Osteoblast (primary cell): ENCODE data around the gene TBL1X. TPM values are rescaled to one million over a fixed set of nuclear protein-coding genes. Genes with fewer than 3 reads are reported as not detected.

Source experiments
- DNase-seq: peaks from one replicate; pipeline ENCODE4 v3.0.0; 2011; ENCODE audit warnings: low spot score, mixed read lengths; ENCODE audit not compliant: insufficient read length; ENCODE audit errors: missing footprints
- H2AFZ ChIP-seq: 2 replicates; pipeline ENCODE4 v1.6.0; 2011; ENCODE audit warnings: mild to moderate bottlenecking, low read length
- H3K27ac ChIP-seq: 2 replicates; pipeline ENCODE4 v1.5.1; 2011; ENCODE audit warnings: mild to moderate bottlenecking, low read depth, low read length, moderate library complexity
- H3K27me3 ChIP-seq: 2 replicates; pipeline ENCODE4 v1.6.0; 2012; ENCODE audit warnings: mild to moderate bottlenecking, control low read depth, inconsistent platforms, low read length, moderate library complexity; ENCODE audit not compliant: insufficient read depth
- H3K36me3 ChIP-seq: 2 replicates; pipeline ENCODE4 v1.5.1; 2011; ENCODE audit warnings: mild to moderate bottlenecking, low read length, control low read depth, moderate library complexity; ENCODE audit not compliant: insufficient read depth
- H3K4me1 ChIP-seq: 2 replicates; pipeline ENCODE4 v1.5.1; 2011; ENCODE audit warnings: mild to moderate bottlenecking, low read length, control low read depth, moderate library complexity; ENCODE audit not compliant: insufficient read depth
- H3K4me2 ChIP-seq: 2 replicates; pipeline ENCODE4 v1.6.0; 2011; ENCODE audit warnings: mild to moderate bottlenecking, low read length; ENCODE audit not compliant: insufficient read depth
- H3K4me3 ChIP-seq: fragments of 200-600 bp; sonication (generic); 3 replicates; pipeline ENCODE4 v1.5.1; 2012; ENCODE audit warnings: mild to moderate bottlenecking, low read length, inconsistent platforms; ENCODE audit not compliant: insufficient read depth
- H3K79me2 ChIP-seq: 2 replicates; pipeline ENCODE4 v1.6.0; 2012; ENCODE audit warnings: mild to moderate bottlenecking, low read length, control low read depth, inconsistent platforms; ENCODE audit not compliant: insufficient read depth
- H3K9me3 ChIP-seq: 2 replicates; pipeline ENCODE4 v1.5.1; 2011; ENCODE audit warnings: low read depth, low read length, control low read depth
- H4K20me1 ChIP-seq: 2 replicates; pipeline ENCODE4 v1.6.0; 2012; ENCODE audit warnings: mild to moderate bottlenecking, low read length, control low read depth; ENCODE audit not compliant: insufficient read depth
- CTCF ChIP-seq: IDR thresholded peaks from 2 replicates; pipeline ENCODE4 v1.5.1; 2011; ENCODE audit warnings: mild to moderate bottlenecking, low read depth, low read length, moderate library complexity; ENCODE audit errors: extremely low read depth
- total RNA-seq: library from RNA; depleted of rRNA; stranded (reverse); fragments of >200 nt; gene quantifications from 2 replicates; pipeline ENCODE4 v1.2.3, GENCODE V29; 2012

The TBL1X gene
- total RNA-seq, 1 donor: 15.2 TPM

- no peak overlapping the region for H3K4me3 ChIP-seq
- no peak for DNase-seq
These were observed 72.9 kb downstream of the TBL1X start for GRCh38 chrX:9537781-9538180.

GRCh38 chrX:9538544-9539045, 73.7 kb downstream of the TBL1X start:
- no peak for DNase-seq
- Histone ChIP-seq H3K27me3 (no peaks in the 10 kb centered on the region), H3K79me2 (peaks cover 6% of the 10 kb centered on the region), H3K36me3 (no peaks in the 10 kb centered on the region), H3K4me2 (no peak overlapping the region), H3K27ac (no peak overlapping the region), H3K9me3 (no peaks in the 10 kb centered on the region), H3K4me3 (no peak overlapping the region), H4K20me1 (no peaks in the 10 kb centered on the region), H2AFZ (no peak overlapping the region), H3K4me1 (peaks cover 14% of the 10 kb centered on the region)
- no peak for TF ChIP-seq CTCF

More at GRCh38 chrX:9537781-9538180, 72.9 kb downstream of the TBL1X start:
- Histone ChIP-seq H3K36me3 (no peaks in the 10 kb centered on the region), H3K27ac (no peak overlapping the region), H3K9me3 (no peaks in the 10 kb centered on the region), H3K27me3 (no peaks in the 10 kb centered on the region), H2AFZ (no peak overlapping the region), H3K4me1 (peaks cover 17% of the 10 kb centered on the region), H3K4me2 (no peak overlapping the region), H3K79me2 (peaks cover 6% of the 10 kb centered on the region), H4K20me1 (no peaks in the 10 kb centered on the region)
- TF ChIP-seq CTCF: no peak

GRCh38 chrX:9539605-9540387, 74.9 kb downstream of the TBL1X start:
- no peak overlapping the region for H3K4me2 ChIP-seq
- DNase-seq: no peak
- no peaks in the 10 kb centered on the region for H3K9me3 ChIP-seq
- H3K27me3 ChIP-seq: no peaks in the 10 kb centered on the region
- H3K4me3 ChIP-seq: no peak overlapping the region
- no peaks in the 10 kb centered on the region for H4K20me1 ChIP-seq
- no peak overlapping the region for H3K27ac ChIP-seq
- H2AFZ ChIP-seq: no peak overlapping the region
- TF ChIP-seq CTCF: no peak
- H3K36me3 ChIP-seq: no peaks in the 10 kb centered on the region
- peaks cover 10% of the 10 kb centered on the region for H3K4me1 ChIP-seq
- peaks cover 6% of the 10 kb centered on the region for H3K79me2 ChIP-seq

- no peak for DNase-seq
These were observed 77.4 kb downstream of the TBL1X start for GRCh38 chrX:9542106-9542760.

More at GRCh38 chrX:9542106-9542760, 77.4 kb downstream of the TBL1X start:
- Histone ChIP-seq H4K20me1 (no peaks in the 10 kb centered on the region), H3K9me3 (no peaks in the 10 kb centered on the region), H3K79me2 (peaks cover 6% of the 10 kb centered on the region), H3K27me3 (no peaks in the 10 kb centered on the region), H3K4me1 (no peaks in the 10 kb centered on the region), H3K27ac (no peak overlapping the region), H3K36me3 (no peaks in the 10 kb centered on the region), H3K4me2 (no peak overlapping the region), H2AFZ (no peak overlapping the region), H3K4me3 (no peak overlapping the region)
- no peak for TF ChIP-seq CTCF
